Thoracic aorta (tissue), 2 donors: ENCODE measurements around the gene DOK5. TPM values are rescaled to one million over a fixed set of nuclear protein-coding genes. Genes with fewer than 3 reads are reported as not detected.

Experiments
- ATAC-seq: fragments of 150-250 bp; one replicate; pipeline ENCODE4 v1.8.0; 2017; ENCODE audit warnings: low read depth; ENCODE audit not compliant: insufficient number of reproducible peaks, low FRiP score
- DNase-seq: peaks from one replicate; pipeline ENCODE4 v3.0.0-alpha.2; 2020; ENCODE audit warnings: low spot score
- H3K27ac ChIP-seq, 2 donors: fragments of 200-600 bp; sonication (generic); 1 replicate in 1 of 2; 2 replicates in 1 of 2; pipeline ENCODE4 v1.5.1; 2016; ENCODE audit warnings: mild to moderate bottlenecking in 2 of 2, moderate library complexity in 2 of 2
- H3K27me3 ChIP-seq: fragments of 200-600 bp; sonication (generic); replicated peaks from 2 replicates; pipeline ENCODE4 v1.6.0; 2016; ENCODE audit warnings: mild to moderate bottlenecking; ENCODE audit not compliant: insufficient read depth
- H3K36me3 ChIP-seq: fragments of 200-600 bp; sonication (generic); one replicate; pipeline ENCODE4 v1.5.1; 2016
- H3K4me1 ChIP-seq, 2 donors: fragments of 200-600 bp; sonication (generic); 1 replicate in 1 of 2; 2 replicates in 1 of 2; pipeline versions ENCODE4 v1.5.1 to v1.6.0; 2016; ENCODE audit warnings: low read depth in 2 of 2, mild to moderate bottlenecking in 1 of 2; ENCODE audit not compliant: control insufficient read depth in 1 of 2
- H3K4me3 ChIP-seq: fragments of 200-600 bp; sonication (generic); 2 replicates; pipeline ENCODE4 v1.5.1; 2016; ENCODE audit warnings: mild to moderate bottlenecking
- H3K9me3 ChIP-seq: fragments of 200-600 bp; sonication (generic); 2 replicates; pipeline ENCODE4 v1.5.1; 2016
- total RNA-seq, 2 donors: library from RNA; depleted of rRNA; stranded (reverse); fragments of >200 nt; gene quantifications; one replicate each; pipeline versions ENCODE4 v1.1.0 to v1.2.3, GENCODE V29; 2016
- TF ChIP-seq, protein P1 (sequence below): fragments of 200-600 bp; sonication (generic); IDR thresholded peaks from one replicate; pipeline ENCODE4 v1.5.1; 2019; ENCODE audit warnings: antibody characterized with exemption

Gene DOK5
- total RNA-seq, 2 donors from 2014 or later = 8.3 to 21.7 TPM

DNA sequence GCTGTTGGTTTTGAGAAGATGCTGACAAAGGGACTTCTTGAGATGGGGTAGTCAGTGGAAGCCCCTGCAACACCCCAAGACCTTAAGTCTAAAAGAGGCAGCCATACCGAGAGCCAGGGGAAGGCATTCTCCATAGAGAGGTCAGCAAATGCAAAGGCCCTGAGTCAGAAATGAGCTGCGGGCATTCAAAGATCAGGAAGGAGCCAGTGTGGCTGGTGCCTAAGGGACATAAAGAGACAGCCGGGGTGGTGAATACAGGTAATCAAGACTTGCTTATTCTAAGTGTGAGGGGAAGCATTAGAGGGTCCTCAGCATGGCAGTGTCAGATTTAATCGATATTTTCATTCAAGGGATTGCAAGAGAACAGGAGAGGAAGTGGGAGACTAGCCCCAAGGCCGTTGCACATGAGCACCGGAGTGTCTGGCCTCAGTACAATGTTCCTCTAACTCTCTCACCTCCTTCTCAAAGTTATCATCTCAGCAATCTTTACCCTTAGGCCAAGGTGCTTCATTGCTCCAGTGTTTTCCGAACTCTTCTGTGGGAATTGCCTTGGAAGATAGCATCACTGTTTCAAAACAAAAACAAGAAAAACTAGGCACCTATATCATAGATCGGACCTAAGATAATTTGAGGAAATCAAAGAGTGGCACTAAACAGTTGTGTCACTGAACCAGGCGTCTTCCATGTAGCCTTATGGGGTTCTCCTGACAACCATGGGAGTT is 173.2 kb downstream of the DOK5 start:
- H3K27me3 ChIP-seq = no peaks in the 10 kb centered on the region
- no peaks in the 10 kb centered on the region for H3K36me3 ChIP-seq
- H3K27ac ChIP-seq = no peak overlapping the region
- ATAC-seq (no peak), DNase-seq (no peak)
- no peak overlapping the region for H3K4me3 ChIP-seq
- no peaks in the 10 kb centered on the region for H3K9me3 ChIP-seq
- H3K4me1 ChIP-seq = no peaks in the 10 kb centered on the region
- TF ChIP-seq, protein P1, sequence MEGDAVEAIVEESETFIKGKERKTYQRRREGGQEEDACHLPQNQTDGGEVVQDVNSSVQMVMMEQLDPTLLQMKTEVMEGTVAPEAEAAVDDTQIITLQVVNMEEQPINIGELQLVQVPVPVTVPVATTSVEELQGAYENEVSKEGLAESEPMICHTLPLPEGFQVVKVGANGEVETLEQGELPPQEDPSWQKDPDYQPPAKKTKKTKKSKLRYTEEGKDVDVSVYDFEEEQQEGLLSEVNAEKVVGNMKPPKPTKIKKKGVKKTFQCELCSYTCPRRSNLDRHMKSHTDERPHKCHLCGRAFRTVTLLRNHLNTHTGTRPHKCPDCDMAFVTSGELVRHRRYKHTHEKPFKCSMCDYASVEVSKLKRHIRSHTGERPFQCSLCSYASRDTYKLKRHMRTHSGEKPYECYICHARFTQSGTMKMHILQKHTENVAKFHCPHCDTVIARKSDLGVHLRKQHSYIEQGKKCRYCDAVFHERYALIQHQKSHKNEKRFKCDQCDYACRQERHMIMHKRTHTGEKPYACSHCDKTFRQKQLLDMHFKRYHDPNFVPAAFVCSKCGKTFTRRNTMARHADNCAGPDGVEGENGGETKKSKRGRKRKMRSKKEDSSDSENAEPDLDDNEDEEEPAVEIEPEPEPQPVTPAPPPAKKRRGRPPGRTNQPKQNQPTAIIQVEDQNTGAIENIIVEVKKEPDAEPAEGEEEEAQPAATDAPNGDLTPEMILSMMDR = no peak

DNA sequence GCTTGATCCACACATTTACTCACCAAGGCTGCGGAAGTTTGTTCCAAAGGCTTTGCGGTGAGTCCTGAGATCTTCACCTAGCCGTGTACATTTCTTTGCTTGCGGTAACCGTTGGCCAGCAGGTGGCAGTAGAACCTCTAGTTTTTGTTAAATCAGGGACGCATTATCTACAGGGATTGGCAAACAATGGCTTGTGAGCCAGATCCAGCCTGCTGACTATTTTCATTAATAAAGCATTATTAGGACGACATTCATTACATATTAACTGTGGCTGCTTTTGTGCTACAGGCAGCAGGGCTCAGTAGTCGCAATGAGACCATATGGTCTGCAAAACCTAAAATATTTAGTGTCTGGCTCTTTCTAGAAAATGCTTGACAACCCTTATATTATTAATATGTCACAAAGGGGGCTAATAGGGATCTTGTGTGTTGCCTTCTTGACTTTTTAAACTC is 174.1 kb downstream of the DOK5 start:
- Histone ChIP-seq H3K27me3 (no peaks in the 10 kb centered on the region), H3K36me3 (no peaks in the 10 kb centered on the region), H3K9me3 (no peaks in the 10 kb centered on the region), H3K4me3 (no peak overlapping the region), H3K27ac (no peak overlapping the region), H3K4me1 (no peaks in the 10 kb centered on the region)
- no peak for DNase-seq
- TF ChIP-seq, protein P1 = peak; percentile 67
- no peak for ATAC-seq

DNA sequence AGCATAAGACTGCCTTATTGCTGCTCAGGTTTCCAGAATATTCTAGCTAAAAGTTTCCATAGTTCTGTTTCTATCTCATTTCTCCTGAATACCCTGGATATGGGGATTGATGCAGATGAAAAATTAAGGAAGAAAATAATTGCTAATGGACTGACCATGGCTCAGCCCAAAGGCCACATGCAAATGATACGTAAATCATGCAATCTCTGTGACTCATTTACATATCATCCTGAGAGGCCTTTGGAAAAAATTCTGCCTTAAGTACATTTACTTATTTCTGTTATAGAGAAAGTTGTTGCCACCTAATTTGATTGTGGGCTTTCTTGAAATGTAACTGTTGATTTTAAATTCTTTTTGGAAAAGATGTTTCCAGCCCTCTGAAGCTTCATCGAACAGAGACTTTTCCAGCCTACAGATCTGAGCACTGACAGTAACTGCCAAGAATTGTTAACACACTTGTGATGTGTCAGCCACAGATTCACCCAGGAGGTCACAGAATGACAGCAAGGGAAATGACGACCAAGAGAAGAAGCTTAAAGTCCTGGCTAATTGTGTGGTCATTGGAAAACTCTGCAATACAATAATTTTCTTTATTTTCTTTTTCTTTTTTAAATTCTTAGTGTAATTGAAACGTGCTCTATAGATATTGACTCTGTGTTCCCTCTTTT is 174.8 kb downstream of the DOK5 start:
- no peaks in the 10 kb centered on the region for H3K4me1 ChIP-seq
- no peak for DNase-seq
- no peaks in the 10 kb centered on the region for H3K9me3 ChIP-seq
- no peak for ATAC-seq
- TF ChIP-seq, protein P1 = no peak
- no peak overlapping the region for H3K27ac ChIP-seq
- H3K36me3 ChIP-seq = no peaks in the 10 kb centered on the region
- H3K27me3 ChIP-seq = no peaks in the 10 kb centered on the region
- H3K4me3 ChIP-seq = no peak overlapping the region

DNA sequence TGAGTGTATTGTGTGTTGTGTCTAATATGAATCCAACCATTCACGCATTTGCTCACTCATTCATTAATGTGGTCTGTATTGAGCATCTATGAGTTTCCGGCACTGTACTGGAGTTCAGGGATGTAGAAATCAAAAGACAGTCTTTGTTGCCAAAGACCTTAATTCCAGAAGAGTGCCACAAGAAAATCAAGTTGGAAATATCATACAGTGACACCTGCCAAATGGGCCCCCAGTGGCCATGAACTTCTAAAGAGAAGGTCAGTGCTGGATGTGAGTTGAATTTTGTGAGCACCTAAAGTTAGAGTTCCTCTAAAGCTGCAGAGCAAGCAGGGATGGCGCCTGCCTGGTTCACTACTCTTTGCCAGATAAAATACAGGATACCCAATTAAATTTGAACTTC is 175.9 kb downstream of the DOK5 start:
- no peak for DNase-seq
- TF ChIP-seq, protein P1 = no peak
- H3K9me3 ChIP-seq = no peaks in the 10 kb centered on the region
- H3K4me3 ChIP-seq = no peak overlapping the region
- H3K27me3 ChIP-seq = no peaks in the 10 kb centered on the region
- H3K36me3 ChIP-seq = no peaks in the 10 kb centered on the region
- no peak for ATAC-seq
- H3K4me1 ChIP-seq = no peaks in the 10 kb centered on the region
- no peak overlapping the region for H3K27ac ChIP-seq

DNA sequence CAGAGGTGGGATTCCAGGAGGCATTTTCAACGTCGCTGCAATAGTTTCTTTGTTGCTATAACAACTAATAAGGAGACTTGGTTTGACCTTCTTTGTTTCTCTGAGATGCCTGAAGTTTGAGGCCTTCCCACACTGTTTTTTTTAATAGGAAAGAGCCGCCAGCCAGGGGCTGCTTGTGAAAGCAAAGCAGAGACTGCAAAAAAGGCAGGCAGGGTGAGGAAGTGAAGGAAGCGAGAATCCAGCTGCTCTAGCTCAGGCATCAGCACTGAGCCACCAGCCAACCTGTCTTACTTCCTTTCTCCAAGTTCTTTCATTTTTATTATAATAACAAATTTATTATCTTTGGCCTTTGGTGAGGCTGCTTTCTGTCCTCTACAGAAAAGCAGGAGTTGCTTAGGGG is 179.1 kb downstream of the DOK5 start:
- H3K27ac ChIP-seq = no peak overlapping the region
- no peaks in the 10 kb centered on the region for H3K4me1 ChIP-seq
- no peaks in the 10 kb centered on the region for H3K36me3 ChIP-seq
- no peaks in the 10 kb centered on the region for H3K27me3 ChIP-seq
- TF ChIP-seq, protein P1 = no peak
- H3K4me3 ChIP-seq = no peak overlapping the region
- ATAC-seq = no peak
- DNase-seq = no peak
- H3K9me3 ChIP-seq = no peaks in the 10 kb centered on the region
